NB4 (cell line): Measurements from ENCODE around the gene ENOX1.

Experiments
- DNase-seq: peaks from one replicate; pipeline ENCODE4 v3.0.0; 2010; ENCODE audit warnings: low read depth
- H3K4me3 ChIP-seq: one replicate; pipeline ENCODE4 v1.5.1; 2011; ENCODE audit warnings: mild to moderate bottlenecking, low read depth, low read length, moderate library complexity
- CTCF ChIP-seq: IDR thresholded peaks from one replicate; pipeline ENCODE4 v1.5.1; 2012; ENCODE audit warnings: low read depth, low read length
- MAX ChIP-seq: IDR thresholded peaks from 2 replicates; pipeline ENCODE4 v1.6.1; 2011; ENCODE audit warnings: low read depth, low read length
- MYC ChIP-seq: IDR thresholded peaks from 2 replicates; pipeline ENCODE4 v1.6.1; 2011; ENCODE audit warnings: low read depth, low read length
- POLR2A ChIP-seq: IDR thresholded peaks from 2 replicates; pipeline ENCODE4 v1.6.1; 2011; ENCODE audit warnings: mild to moderate bottlenecking; ENCODE audit not compliant: insufficient read length; ENCODE audit errors: extremely low read depth

ENOX1 gene

GRCh38 chr13:43167731-43168130, 619.0 kb downstream of the ENOX1 start:
- no peak for TF ChIP-seq CTCF
- no peak for TF ChIP-seq MAX
- no peak for TF ChIP-seq MYC
- no peak for TF ChIP-seq POLR2A
- DNase-seq: no peak

GRCh38 chr13:43166644-43167457, 619.9 kb downstream of the ENOX1 start:
- no peak overlapping the region for H3K4me3 ChIP-seq
- no peak for DNase-seq
- TF ChIP-seq MAX (no peak), CTCF (no peak), MYC (no peak), POLR2A (no peak)

More at GRCh38 chr13:43167731-43168130, 619.0 kb downstream of the ENOX1 start:
- no peak overlapping the region for H3K4me3 ChIP-seq
